Activated T-helper 9 cell treated with anti-CD3 and anti-CD28 coated beads, Interleukin-2, amount 50 U/mL, for 16 hours (primary cell): ENCODE measurements around the gene POC1A.

Experiments
- DNase-seq: peaks from one replicate; pipeline ENCODE4 v3.0.0-alpha.2; 2020; ENCODE audit warnings: low read depth

The POC1A gene

DNA sequence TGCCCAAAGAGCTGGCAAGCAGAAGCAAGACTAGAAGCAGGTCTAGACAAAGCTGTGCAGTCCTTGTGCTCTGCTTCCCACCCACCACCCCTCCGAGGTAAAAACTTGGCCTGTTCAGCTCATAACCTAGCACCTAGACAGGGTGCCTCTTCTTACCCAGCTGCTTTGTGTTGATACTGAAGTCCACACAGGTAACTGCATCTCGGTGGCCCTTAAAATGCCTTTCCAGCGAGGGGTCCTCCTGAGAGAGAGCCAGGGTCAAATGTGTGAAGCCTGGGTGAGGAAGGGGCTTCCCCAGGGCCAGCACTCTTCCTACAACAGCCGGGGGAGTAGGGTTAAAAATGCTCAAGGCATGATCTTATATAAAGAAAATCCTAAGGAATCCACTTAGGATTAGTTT is 3.4 kb downstream of the POC1A start:
- DNase-seq: no peak

DNA sequence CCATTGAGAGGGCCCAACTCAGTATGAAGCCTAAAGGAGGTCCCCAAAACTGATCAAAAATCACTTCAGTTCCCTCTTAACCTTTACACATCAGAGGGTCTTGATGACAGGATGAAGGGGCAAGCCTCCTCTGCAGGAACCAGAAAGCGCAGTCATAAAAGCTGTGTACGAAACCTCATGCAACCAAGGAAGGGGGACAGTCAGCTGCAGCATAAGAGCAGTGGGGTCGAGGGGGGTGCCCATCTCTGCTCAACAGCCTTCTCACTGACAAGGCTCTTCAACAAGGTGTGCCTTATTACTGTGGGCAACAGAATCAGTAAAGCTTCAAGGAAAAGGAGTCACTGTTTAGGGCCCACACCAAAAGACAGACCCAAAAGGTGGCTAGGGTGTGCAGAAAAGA is 3.9 kb downstream of the POC1A start:
- DNase-seq: no peak

DNA sequence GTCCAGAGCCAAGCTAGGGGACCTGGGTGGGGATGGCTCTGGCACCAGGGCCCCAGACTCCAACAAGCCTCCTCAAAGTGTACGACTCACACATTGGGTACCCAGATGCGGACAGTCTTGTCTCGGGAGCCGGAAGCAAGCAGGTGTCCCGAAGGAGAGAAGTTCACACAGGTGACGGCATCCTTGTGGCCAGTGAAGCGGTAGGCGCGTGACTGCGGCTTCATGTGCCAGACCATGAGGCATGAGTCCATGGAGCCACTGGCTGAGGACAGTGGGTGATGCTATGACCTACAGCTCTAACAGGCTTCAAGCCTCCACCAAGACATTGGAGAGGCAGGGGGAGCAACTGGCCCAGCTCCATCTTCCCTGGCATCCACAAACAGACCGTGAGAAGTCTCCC is 4.5 kb downstream of the POC1A start:
- no peak for DNase-seq

DNA sequence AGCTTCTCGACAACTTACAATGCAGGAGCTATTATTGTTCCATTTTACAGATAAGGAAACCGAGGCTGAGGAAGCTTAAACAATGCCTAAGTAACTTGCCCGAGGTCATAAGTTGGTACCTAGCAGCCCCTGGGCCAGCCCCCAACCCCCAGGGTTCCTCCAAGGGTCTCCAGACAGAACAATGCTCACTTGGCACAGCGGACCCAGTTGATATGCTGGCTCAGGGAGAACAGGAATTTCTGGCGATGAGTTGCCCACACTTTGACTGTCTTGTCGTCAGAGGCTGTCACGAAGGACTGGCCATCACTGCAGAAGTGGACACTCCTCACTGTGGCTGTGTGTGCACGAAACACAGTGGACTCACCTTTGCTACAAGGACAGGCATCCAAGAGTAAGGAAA is 5.2 kb downstream of the POC1A start:
- DNase-seq: no peak

DNA sequence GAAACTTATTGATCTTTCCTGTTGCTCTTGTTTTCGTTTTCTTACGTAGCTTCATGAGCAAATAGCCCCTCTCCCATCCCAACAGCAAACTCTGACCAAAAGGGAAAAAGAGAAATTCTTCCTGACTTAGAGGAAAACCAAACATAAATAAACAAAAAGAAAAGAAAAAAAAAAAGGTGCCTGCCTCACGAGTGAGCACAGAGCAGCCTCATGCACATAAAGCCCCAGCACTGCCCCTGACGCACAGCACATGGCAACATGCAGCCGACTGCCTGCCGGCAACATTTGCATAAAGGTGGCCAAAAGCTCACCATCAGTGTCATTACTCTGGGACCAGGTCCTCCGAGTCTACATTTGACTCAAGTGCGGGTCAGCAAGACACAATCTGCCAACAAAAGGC is 6.4 kb downstream of the POC1A start:
- DNase-seq: no peak

DNA sequence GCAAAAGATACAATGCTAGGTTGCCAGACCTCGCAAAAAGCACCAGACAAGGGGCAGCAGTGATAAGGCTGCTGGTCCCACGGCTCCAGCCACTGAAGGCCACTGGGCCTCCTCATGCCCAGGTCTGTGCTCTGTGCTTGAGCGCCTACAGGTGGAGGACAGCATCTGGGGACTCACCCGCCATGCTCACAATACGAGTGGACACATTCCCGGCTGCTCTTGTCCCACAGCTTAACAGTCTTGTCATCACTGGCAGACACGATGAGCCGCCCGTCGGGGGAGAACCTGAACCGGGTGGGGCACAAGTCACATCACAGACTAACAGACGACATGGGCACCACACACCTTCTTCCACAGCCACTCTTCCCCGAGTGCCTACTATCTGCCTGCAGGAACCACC is 7.4 kb downstream of the POC1A start:
- DNase-seq: no peak

DNA sequence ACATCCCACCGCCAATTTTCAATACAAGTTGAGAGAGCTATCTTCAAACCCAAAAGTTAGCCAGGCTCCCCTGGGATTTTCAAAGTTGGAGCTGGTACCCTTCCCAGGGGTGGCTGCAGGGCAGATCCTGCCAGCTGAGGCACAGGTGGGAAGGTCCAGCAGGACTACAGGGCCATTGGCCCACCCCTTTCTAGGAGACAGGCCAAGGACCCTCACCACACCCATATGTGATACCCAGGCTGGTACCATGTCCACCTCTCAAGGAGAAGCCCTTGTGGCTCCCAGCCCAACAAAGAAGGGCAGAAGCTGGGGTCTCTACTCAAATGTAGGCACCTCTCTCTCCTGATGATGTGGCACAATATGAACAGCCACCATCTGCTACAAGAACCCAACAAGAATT is 8.0 kb downstream of the POC1A start:
- DNase-seq: no peak

DNA sequence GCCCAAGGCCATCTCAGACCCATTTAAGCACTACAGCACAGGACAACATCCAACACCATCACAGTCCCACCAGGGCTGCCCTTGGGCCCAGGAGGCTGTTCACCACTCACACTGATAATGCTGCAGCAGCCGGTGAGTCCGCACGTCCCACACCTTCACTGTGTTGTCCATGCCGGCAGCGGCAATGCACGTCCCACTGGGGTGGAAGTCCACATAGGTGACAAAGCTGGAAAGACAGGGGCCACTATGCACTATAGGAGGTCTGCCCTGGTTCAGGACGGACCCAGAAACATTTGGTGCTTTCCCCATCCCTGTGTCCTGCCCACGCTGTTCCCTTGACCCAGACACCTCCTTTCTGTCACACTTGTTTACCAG is 8.5 kb downstream of the POC1A start:
- DNase-seq: no peak

DNA sequence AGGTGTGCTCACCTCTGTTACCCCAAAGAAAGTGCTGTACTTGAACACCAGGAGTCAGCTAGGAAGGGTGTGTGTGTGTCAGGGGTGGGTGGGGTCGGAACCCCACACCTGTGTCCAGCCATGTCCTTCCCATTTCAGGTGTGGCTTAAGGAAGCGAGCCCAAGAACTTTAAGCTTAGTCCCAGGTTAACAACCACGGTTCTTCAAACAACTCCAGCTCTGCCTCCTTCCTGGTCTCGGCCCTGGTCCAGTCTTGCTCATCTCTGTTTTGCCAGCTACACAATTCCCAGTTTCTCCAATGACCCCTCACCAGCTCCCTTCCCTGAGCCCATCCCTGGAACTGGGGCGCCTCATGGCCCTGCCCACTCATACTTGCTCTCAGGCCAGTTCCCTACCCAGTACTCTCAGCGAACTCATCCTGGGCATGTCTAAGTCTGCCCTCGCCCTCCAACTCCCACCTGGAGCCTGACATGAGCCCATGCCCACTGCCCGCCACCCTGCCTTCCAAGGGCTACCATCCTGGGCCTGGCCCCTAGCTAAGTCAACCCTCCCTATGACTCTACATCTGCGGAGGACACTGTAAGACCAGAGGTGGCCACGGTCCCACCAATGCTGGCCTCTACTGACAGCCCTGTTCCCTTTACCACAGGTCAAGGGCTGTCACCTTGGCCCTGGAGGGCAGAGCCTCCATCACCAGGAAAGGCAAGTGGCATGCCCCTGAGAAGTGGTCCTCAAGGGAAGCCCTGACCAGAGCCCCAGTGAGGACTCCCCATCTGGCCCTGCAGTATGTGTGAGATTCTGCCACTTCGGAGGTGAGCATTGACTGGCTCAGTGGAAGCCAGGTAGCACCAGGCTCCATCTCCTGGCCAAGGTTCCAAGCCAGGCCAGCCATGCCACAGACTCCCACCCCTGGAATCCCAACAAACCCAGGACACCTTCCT is 9.2 kb downstream of the POC1A start:
- DNase-seq: no peak

DNA sequence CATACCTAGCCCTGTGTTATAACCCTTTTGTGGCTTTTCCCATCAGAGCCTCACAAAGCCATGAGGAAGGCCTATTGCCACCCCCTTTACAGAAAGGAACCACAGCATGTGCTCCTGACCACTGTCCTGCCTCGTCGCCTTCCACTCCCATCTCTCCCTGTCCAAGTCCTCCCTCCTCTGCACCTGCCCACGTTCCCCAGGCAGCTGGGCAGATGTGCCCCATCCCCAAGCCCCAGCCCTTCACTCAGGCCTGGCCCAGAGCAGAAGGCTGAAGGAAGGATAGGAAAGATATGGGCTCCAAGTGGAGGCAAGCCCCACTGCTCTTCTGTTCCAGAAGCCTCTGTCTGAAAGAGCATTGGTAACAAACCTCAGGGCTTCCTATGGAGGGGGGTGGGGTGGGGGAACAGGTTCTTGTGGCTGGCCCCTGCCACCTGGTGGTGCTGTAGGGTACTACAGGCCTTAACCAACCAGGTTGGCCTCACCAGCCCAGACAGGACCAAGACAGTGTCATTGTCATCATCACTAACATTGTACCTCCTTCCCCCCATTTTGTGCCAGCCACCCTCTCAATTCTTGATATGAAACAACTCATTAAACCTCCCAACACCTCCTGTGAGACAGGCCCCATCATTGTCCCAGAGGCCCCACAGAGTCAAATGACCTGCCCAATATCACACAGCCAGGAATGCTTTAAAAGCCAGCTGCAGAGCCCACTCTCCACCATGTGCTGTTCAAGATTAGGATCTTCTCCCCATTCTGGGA is 10.0 kb downstream of the POC1A start:
- peak; percentile 75 for DNase-seq

DNA sequence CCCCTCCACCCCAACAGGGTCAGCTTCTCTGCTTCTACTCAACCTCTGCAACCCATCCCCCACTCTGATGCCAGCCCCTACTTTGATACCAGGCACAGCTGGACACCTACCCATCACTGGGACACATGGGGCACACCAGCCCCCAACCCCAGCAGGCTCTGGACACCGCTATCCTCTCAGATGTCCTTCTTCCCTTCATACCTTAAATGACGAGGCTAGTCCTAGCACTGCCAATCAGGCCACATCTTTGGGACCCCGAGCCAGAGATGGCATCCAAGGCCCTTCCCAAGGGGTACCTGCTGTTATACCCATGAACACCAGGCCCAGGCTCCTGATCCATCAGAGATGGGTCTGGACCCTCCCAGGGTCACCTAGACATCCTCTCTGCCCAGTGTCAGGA is 10.6 kb downstream of the POC1A start:
- no peak for DNase-seq

DNA sequence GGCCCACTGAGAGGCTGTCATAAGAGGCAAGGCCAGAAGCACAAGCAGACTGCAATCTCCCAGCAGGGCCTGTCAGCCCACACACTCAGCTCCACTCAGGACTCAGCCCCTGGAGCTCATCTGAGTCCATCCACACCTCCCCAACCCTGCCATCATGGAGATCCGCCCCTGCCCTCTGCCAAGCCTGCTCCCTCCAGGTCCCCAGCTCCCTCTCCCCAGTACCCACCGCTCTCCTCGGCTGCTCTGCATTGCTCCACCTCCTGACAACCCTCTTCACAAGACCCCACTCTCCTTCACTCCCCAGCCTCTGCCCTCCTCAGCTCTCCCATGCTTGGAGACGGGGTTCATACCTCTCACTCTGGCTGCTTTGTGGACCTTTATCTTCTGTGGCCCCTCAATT is 11.1 kb downstream of the POC1A start:
- no peak for DNase-seq

DNA sequence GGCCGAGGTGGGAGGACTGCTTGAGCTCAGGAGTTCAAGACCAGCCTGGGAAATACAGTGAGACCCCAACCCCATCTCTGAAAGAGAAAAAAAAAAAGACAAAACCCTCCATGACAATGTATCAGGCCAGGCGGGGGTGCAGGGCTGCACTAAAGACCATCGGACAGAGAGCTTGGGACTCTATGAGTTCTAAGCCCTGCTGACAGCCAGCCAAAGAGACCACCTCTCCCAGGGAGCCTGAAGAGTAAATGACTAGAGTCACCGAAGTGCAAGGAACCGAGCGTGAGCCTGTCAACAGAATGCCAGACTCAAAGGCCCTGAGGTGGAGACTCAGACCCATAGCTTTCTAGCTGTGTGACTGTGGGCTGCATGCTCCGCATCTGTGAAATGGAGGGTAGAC is 12.5 kb downstream of the POC1A start:
- DNase-seq: no peak

DNA sequence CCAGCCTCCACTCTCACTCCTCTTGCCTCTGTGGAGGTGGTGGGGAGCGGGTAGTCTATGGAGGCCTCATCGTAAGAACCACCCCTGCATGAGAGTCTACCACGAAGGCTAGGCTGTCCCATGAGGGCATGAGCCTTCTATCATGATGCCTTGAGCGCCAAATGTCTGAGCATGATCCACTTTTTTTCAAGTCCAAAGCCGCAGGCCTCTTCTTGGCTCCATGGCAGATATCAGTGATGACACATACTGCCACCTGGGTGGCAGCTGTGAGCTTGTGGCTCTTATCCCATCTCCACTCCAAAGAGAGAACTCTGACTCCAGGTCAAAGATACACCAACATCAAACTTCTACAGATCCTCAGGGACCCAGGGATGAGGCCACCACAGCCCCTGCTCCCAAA is 13.5 kb downstream of the POC1A start:
- DNase-seq: no peak

DNA sequence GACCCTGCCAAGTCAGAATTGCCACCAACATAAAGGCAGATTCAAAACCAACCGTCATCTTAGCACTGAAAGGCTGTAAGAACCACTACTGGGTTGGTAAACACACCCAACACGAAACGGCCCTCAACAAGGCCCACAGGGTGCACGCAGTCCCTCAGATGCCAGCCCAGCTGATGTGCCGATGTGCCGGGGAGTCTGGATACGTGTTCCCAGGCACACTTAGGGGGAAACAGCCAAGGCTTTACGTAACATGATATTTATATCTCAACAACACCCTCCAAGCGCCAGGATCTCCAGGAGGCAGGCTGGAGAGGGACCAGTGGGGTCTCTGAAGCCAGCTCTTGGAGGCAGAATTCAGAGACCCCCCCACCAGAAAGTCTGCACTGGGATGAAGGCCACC is 14.2 kb downstream of the POC1A start:
- no peak for DNase-seq

DNA sequence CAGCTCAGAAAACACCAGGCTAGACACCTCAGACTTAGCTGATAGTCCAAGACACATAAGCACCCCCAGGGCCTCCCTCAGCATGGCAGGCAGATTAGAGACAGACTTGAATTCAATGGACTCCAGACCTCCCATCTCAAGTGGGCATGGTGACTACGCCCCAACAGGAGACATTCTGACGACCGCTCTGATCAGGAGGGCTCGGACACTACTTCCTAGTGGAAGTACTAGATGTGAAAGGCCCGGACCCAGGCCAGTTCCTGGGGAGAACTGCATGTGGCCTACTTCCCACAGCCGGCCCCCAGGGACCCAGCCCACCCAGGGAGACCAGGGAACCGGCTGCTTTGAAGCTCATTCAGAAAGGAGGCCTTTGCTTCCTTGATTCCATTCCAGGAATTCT is 16.9 kb downstream of the POC1A start:
- no peak for DNase-seq

DNA sequence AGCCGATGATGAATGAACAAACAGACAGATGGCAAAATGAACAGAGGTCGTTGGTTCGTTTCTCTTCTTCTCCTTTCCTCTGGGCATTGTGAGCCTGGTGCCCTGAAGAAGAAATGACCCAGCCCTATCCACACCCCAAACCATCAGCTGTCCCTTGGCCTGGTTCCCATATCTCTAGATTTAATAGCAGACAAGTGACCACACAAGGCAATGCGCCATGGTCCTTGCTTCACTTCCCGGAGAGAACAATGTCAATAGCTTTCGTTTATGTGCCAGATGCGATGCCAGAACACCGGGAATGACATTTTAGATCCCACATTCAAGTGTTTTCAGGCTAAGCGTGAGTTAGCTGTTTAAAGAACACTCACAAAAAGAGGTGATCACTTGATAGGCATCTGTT is 17.7 kb downstream of the POC1A start:
- DNase-seq: no peak

DNA sequence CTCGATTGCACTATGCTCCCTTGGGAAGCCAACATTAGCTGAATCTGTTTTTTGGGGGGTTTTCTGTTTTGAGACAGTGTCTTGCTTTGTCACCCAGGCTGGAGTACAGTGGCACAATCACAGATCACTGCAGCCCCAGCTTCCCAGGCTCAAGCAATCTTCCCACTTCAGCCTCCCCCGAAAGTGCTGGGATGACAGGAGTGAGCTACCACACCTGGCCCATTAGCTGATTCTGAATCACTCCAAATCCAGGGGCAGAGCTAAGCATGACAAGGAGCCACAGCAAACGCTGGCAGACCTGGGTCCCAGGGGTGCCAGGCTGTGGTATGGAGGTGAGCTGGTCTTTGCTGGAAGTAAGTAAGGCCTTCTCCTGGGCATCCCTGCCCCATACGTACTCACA is 18.9 kb downstream of the POC1A start:
- DNase-seq: no peak

DNA sequence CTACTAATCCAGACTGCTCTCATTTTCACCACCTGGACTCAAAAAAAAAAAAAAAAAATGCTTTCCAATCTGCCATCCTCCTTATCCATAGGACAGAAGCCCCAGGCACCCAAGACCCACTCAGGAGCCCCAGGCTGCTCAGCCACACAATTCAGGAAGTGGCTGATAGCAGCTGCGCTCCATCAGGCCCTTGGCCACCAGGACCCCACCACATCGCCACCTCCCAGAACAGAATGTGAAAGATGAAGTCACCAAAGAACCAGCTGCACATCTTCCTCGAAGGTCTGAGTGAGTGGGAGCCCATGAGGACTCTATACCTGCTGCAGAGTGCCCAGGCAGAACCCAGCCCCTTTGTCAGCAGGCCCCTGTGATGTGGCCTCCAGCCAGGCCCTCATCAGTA is 19.5 kb downstream of the POC1A start:
- DNase-seq: no peak

DNA sequence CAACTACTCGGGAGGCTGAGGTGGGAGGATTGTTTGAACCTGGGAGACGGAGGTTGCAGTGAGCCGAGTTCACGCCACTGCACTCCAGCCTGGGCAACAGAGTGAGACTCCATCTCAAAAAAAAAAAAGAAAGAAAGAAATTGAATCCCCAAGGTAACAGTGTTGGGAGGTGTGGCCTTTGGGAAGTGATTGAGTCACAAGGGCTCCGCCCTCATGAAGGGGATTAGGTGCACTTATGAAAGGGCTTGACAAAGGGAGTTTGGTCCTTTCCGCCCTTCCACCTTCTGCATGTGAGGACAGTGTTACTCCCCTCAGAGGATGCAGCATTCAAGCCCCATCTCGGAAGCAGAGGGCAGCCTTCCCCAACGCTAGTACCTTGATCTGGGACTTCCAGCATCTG is 21.3 kb downstream of the POC1A start:
- DNase-seq: no peak

DNA sequence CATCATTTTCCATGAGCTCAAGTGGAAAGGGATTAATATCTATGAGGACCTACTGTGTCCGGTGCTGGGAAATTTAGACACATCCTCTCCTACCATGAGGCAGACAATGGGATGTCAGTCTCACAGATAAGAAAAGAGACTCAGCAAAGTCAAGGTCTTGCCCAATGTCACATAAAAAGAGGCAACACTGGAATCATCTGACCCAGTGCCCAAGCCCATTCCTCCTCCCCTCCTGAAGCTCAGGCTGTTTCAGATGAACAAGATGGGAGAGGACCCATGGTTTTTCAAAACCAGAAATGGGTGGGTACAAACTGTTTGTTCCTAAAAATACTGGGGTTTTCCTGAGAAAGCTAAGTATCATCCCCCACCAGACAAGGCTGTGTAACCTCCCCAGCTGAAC is 22.2 kb downstream of the POC1A start:
- no peak for DNase-seq

DNA sequence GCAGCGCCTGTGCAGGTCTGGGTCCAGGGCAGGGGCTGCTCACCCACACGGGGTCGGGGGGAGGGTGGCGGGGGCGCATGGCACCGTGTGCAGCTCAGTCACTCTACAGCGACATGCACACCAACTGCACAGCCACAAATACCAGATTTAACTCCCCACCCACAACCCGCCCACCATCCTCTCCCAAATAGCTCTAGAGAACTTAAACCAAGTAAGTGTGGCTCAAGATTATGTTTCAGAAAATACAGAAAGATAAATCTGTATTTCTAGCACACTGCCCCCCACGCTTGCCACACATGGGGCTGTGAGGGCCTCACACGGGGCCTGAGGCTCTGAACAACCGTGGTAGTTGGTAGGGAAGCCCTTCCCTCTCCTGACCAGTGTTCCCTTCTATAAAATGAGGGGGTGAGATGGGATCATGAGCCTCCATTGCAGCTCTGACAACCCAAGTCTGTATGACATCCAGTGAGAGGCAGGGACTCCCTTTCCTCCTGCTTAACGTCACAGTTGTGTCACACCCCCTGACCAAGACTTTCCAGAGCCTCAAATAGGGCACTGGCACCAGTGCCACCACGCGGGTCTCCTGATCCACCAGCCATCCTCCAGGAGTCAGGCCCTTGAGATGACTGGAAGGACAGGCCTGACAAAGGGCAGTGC is 23.1 kb downstream of the POC1A start:
- DNase-seq: no peak

DNA sequence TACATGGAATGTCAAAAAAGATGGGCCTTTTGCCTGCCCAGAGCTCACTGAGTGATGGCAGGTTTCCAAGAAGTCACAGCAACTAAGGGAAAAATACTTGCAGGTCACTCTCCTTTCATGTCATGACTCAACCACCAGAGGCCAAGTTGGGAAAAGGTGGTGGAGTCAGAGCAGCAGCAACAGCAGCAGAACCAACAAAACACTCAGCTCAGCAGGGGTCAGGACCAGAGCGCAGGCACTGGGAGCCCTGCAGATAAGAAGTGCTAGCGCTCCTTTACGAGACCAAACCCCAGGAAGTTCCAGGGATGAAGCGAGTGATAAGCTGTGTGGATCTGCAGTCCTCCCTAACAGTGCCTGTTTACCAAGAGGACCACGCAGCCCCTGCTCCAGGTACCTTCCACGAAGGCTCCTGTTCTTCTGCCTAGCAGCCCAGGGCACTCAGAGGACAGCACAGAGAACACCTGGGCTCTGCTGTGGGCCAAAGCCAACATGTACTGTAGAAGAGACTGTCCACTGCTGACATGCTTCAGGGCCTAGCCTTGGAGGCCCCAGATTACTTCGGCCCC is 26.0 kb downstream of the POC1A start:
- DNase-seq: no peak
